Ectodermal cell (in vitro differentiated cells): ENCODE measurements around the gene TBXT.
"Not testable (repeated sequence)": the region's sequence is repeated elsewhere in the genome, so short reads cannot be mapped to it uniquely, and the experiment has no call there.

Experiments used
- H3K27ac ChIP-seq: 2 replicates; pipeline ENCODE4 v1.7.0; 2013; ENCODE audit warnings: mild to moderate bottlenecking, low read depth, low read length; ENCODE audit not compliant: insufficient read depth, poor library complexity, severe bottlenecking
- H3K27me3 ChIP-seq: 2 replicates; pipeline ENCODE4 v1.7.0; 2013; ENCODE audit warnings: mild to moderate bottlenecking, low read length; ENCODE audit not compliant: insufficient read depth, control insufficient read depth, poor library complexity, severe bottlenecking
- H3K36me3 ChIP-seq: one replicate; pipeline ENCODE4 v1.7.0; 2013; ENCODE audit warnings: low read length; ENCODE audit not compliant: control insufficient read depth, insufficient read depth
- H3K4me1 ChIP-seq: one replicate; pipeline ENCODE4 v1.7.0; 2013; ENCODE audit warnings: low read length; ENCODE audit not compliant: control insufficient read depth, insufficient read depth
- H3K4me3 ChIP-seq: 2 replicates; pipeline ENCODE4 v1.7.0; 2013; ENCODE audit warnings: low read depth, low read length, control low read depth; ENCODE audit not compliant: insufficient read depth
- H3K9me3 ChIP-seq: 2 replicates; pipeline ENCODE4 v1.7.0; 2013; ENCODE audit warnings: mild to moderate bottlenecking, low read length, moderate library complexity; ENCODE audit not compliant: control insufficient read depth
- WGBS, 2 experiments: methylation state at CpG; one replicate each; pipeline ENCODE4 v1.1.7; 2013; ENCODE audit warnings: missing lambda C conversion rate in 2 of 2; 5-methylcytosine and 5-hydroxymethylcytosine counted together

The TBXT gene

GRCh38 chr6:166197361-166197760 lies 29.7 kb upstream of the TBXT start:
- WGBS, 2 experiments: 5 to 6% methylated on average over 5 of the region's 5 CpGs
- H3K4me3 ChIP-seq: no peak overlapping the region
- peaks cover 9% of the 10 kb centered on the region for H3K27me3 ChIP-seq

GRCh38 chr6:166195860-166196238 lies 28.2 kb upstream of the TBXT start:
- no peaks in the 10 kb centered on the region for H3K36me3 ChIP-seq
- H3K27me3 ChIP-seq: peaks cover 5% of the 10 kb centered on the region
- 80 to 81% methylated on average over 10 of the region's 10 CpGs for WGBS, 2 experiments
- H3K9me3 ChIP-seq: no peaks in the 10 kb centered on the region
- H3K27ac ChIP-seq: no peak overlapping the region
- H3K4me3 ChIP-seq: no peak overlapping the region
- peaks cover 14% of the 10 kb centered on the region for H3K4me1 ChIP-seq

More at GRCh38 chr6:166197361-166197760, 29.7 kb upstream of the TBXT start:
- Histone ChIP-seq H3K27ac (no peak overlapping the region), H3K36me3 (no peaks in the 10 kb centered on the region), H3K4me1 (peaks cover 14% of the 10 kb centered on the region), H3K9me3 (no peaks in the 10 kb centered on the region)

GRCh38 chr6:166194914-166195859 lies 27.5 kb upstream of the TBXT start:
- no peak overlapping the region for H3K27ac ChIP-seq

GRCh38 chr6:166192557-166192956 lies 24.9 kb upstream of the TBXT start:
- H3K27me3 ChIP-seq: no peaks in the 10 kb centered on the region
- no peaks in the 10 kb centered on the region for H3K36me3 ChIP-seq
- 90 to 92% methylated on average over 5 of the region's 5 CpGs for whole genome bisulfite sequencing, 2 experiments
- no peaks in the 10 kb centered on the region for H3K9me3 ChIP-seq
- H3K4me1 ChIP-seq: peaks cover 9% of the 10 kb centered on the region
- H3K4me3 ChIP-seq: no peak overlapping the region
- no peak overlapping the region for H3K27ac ChIP-seq

More at GRCh38 chr6:166194914-166195859, 27.5 kb upstream of the TBXT start:
- Histone ChIP-seq H3K9me3 (no peaks in the 10 kb centered on the region), H3K36me3 (no peaks in the 10 kb centered on the region), H3K4me3 (no peak overlapping the region), H3K27me3 (no peaks in the 10 kb centered on the region), H3K4me1 (peaks cover 14% of the 10 kb centered on the region)
- 70% methylated on average over 13 of the region's 13 CpGs for WGBS, 2 experiments

- 96% methylated on average over 10 of the region's 10 CpGs for WGBS, 2 experiments
- H3K27ac ChIP-seq: no peak overlapping the region
- no peak overlapping the region for H3K4me3 ChIP-seq
- no peaks in the 10 kb centered on the region for H3K36me3 ChIP-seq
- H3K9me3 ChIP-seq: no peaks in the 10 kb centered on the region
- H3K4me1 ChIP-seq: peaks cover 5% of the 10 kb centered on the region
- no peaks in the 10 kb centered on the region for H3K27me3 ChIP-seq
Measured at GRCh38 chr6:166192136-166192535, 24.5 kb upstream of the TBXT start.

GRCh38 chr6:166179704-166180103 lies 12.1 kb upstream of the TBXT start:
- Histone ChIP-seq H3K36me3 (no peaks in the 10 kb centered on the region), H3K9me3 (no peaks in the 10 kb centered on the region), H3K27ac (no peak overlapping the region), H3K4me1 (no peaks in the 10 kb centered on the region), H3K27me3 (no peaks in the 10 kb centered on the region), H3K4me3 (no peak overlapping the region)
- WGBS, 2 experiments: 90 to 93% methylated on average over 5 to 6 of the region's 6 CpGs

GRCh38 chr6:166176106-166176505 lies 8.5 kb upstream of the TBXT start:
- Histone ChIP-seq H3K9me3 (no peaks in the 10 kb centered on the region), H3K4me1 (peaks cover 4% of the 10 kb centered on the region), H3K36me3 (no peaks in the 10 kb centered on the region), H3K4me3 (no peak overlapping the region), H3K27ac (no peak overlapping the region), H3K27me3 (peaks cover 35% of the 10 kb centered on the region)
- 88 to 89% methylated on average over 2 of the region's 2 CpGs for WGBS, 2 experiments

- H3K9me3 ChIP-seq, H3K36me3 ChIP-seq, H3K27ac ChIP-seq, H3K4me3 ChIP-seq, H3K4me1 ChIP-seq: not testable (repeated sequence)
- peaks cover 45% of the 10 kb centered on the region for H3K27me3 ChIP-seq
- WGBS, 2 experiments: 100% methylated on average over 1 of the region's 3 CpGs
Measured at GRCh38 chr6:166175093-166175492, 7.4 kb upstream of the TBXT start.

- Histone ChIP-seq H3K27ac (no peak overlapping the region), H3K27me3 (peaks cover 56% of the 10 kb centered on the region), H3K9me3 (no peaks in the 10 kb centered on the region), H3K4me3 (no peak overlapping the region), H3K4me1 (peaks cover 15% of the 10 kb centered on the region), H3K36me3 (no peaks in the 10 kb centered on the region)
- 71 to 74% methylated on average over 5 of the region's 5 CpGs for WGBS, 2 experiments
Measured at GRCh38 chr6:166174031-166174430, 6.4 kb upstream of the TBXT start.

- Histone ChIP-seq H3K9me3 (no peaks in the 10 kb centered on the region), H3K4me3 (no peak overlapping the region), H3K27me3 (peaks cover 62% of the 10 kb centered on the region), H3K36me3 (no peaks in the 10 kb centered on the region), H3K27ac (no peak overlapping the region), H3K4me1 (peaks cover 22% of the 10 kb centered on the region)
- WGBS, 2 experiments: 19 to 21% methylated on average over 9 of the region's 9 CpGs
Measured at GRCh38 chr6:166173281-166173951, 5.8 kb upstream of the TBXT start.
